GM12875 (cell line): ENCODE data around the gene SGK1.

Experiments
- H3K4me3 ChIP-seq: one replicate; pipeline ENCODE4 v1.5.1; 2011; ENCODE audit warnings: low read depth, low read length, control low read depth
- TF ChIP-seq, protein P1 (sequence below): IDR thresholded peaks from 2 replicates; pipeline ENCODE4 v1.5.1; 2011; ENCODE audit warnings: low read depth, mild to moderate bottlenecking, control low read depth, inconsistent platforms, low read length, moderate library complexity, borderline replicate concordance; ENCODE audit not compliant: insufficient read depth

The SGK1 gene

DNA sequence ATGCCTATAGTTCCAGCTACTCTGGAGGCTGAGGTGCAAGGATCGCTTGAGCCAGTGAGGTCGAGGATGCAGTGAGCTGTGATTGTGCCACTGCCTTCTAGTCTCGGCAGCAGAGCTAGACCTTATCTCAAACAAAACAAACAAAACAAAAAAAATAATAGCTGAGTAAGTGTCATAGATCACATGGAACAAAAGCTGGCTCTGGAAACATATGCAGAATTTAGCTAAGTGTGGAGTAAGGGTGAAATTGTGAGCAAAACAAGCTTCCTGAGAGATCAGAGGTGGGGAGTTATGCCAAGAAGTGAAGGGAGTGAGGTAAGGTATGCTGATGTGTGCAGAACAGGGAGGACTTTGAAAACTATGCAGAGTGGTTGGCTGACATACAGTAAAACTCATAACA lies 18.7 kb downstream of the SGK1 start:
- TF ChIP-seq, protein P1, sequence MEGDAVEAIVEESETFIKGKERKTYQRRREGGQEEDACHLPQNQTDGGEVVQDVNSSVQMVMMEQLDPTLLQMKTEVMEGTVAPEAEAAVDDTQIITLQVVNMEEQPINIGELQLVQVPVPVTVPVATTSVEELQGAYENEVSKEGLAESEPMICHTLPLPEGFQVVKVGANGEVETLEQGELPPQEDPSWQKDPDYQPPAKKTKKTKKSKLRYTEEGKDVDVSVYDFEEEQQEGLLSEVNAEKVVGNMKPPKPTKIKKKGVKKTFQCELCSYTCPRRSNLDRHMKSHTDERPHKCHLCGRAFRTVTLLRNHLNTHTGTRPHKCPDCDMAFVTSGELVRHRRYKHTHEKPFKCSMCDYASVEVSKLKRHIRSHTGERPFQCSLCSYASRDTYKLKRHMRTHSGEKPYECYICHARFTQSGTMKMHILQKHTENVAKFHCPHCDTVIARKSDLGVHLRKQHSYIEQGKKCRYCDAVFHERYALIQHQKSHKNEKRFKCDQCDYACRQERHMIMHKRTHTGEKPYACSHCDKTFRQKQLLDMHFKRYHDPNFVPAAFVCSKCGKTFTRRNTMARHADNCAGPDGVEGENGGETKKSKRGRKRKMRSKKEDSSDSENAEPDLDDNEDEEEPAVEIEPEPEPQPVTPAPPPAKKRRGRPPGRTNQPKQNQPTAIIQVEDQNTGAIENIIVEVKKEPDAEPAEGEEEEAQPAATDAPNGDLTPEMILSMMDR = no peak
- H3K4me3 ChIP-seq = no peak overlapping the region

DNA sequence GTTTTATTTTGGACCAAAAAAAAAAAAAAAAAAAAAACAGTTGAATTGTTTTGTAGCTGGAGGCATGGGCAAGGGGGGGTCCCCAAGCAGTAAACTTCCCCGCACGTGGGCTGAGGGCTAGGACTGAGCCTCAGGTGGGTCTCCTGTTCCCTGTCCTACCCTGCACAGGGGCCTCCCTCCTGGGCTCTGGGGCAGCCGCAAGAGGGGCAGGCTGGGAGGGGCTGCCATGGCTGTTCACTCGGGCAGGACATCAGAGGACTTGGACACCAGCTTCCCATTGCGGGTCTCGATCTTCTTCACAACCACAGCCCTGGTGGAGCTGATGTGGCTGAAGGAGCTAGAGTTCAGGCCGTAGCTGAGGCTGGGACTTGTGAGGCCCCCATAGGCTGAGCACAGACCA lies 21.1 kb downstream of the SGK1 start:
- no peak overlapping the region for H3K4me3 ChIP-seq
- TF ChIP-seq, protein P1 = no peak

DNA sequence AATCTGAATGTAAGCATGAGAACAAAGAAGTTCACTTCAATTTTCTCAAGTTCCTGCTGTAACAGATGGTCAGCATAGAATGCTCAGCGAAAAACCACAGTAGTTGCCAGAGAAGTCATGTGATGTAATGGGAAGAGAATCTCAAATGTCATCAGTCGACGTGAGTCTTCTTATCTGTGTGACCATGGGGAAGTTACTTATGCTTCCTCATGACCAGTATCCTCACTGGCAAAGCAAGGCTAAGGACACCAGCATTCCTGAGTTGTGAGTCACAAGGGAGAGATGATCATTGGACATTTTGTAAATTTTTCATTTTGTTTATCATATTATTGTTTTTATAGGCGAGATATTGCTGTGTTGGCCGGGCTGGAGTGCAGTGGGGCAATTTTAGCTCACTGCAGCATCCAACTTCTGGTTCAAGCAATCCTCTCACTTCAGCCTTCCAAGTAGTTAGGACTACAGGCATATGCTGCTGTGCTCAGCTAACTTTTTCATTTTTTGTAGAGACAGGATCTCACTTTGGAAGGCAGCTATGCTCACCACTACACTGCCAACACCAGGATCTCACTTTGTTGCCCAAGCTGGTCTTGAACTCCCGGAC lies 21.9 kb downstream of the SGK1 start:
- H3K4me3 ChIP-seq = no peak overlapping the region
- TF ChIP-seq, protein P1 = no peak

DNA sequence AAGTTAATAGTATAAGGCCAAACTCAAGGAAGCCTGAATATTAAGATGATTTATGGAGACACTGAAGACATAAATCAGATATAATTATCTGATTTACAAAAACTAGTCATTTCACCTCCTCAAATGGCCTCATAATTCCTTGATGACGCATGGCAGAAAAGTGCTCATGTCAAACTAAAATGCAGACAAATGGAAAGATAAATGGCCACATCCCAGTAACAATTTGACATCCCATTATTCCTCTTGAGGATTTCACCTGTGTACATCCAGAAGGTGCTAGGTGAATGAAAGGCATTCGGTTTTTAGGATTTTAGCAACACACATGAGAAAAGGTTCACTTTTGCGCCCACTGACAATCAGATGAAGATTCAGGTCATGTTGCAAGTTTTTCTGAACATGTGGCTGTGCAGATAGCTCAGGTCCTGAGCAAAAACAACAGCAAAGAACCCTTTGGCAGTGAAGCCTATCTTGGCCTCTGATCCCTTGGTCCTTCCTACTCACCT lies 24.2 kb downstream of the SGK1 start:
- H3K4me3 ChIP-seq = no peak overlapping the region
- TF ChIP-seq, protein P1 = no peak

DNA sequence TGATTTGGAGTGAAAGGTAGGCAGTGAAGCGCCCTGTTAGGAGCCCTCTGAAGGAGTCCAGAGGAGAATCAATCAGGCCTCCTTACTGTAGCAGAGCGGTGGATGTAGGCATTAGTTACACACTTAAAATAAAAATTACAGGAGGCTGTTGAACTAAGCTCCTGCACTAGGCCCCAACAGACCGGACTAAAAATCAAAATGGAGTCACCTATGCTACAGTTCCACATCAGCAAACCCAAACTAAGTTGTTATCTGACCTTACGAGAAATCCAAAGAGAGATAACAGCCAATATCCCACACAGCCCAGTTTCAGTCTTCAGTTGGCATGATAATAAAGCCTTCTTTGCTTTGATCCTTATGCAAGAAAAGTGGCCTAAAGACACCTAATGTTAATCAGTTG lies 26.8 kb downstream of the SGK1 start:
- no peak overlapping the region for H3K4me3 ChIP-seq
- TF ChIP-seq, protein P1 = no peak

DNA sequence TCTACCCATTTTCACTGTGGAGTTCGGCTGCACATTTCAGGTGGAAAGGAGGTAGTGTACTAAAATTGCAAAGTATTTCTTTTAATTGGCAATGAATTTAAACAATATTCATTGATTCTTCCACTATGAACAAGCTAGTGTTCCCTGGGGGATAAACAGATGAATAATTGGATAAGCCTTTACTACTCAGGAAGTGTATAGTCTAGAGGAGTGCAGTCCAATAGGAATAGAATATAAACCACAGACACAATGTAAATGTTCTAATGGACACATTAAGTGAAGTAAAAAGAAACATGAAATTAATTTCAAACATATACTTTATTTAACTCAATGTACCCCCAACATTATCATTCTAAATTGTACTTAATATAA lies 28.7 kb downstream of the SGK1 start:
- TF ChIP-seq, protein P1 = no peak
- H3K4me3 ChIP-seq = no peak overlapping the region

DNA sequence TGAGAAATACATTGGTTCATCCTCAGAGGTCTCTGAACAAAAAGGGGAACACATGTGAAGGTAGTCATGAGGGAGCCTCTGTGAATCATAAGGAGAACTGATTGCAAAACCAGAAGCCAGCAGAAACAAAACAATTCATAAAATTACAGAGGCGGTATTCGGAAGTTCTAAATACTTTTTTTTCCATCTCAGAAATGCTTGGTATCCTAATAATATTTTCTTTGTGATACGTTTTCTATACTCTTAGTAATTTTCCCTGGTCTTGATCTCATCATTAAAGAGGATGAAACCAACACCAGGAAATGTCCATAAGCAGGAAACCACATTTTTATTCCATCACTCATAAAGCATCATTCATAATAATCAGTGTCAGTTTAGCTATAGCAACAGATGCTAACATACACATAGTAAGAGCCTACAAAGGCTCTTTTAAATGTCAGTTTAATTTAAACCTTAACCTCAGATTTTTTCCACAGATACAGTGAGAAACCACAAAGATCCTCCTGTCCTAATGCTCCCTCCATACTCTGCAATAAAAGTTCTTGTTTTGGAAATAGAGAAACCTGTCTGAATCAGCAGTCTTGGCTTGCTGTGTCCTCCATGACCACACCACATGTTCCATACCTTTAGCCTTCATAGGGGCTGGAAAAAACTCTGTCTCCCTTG lies 29.2 kb downstream of the SGK1 start:
- TF ChIP-seq, protein P1 = no peak

More for the DNA sequence above, 29.2 kb downstream of the SGK1 start:
- no peak overlapping the region for H3K4me3 ChIP-seq
